Natural killer cell treated with Interleukin-12 subunit alpha and Interleukin-12 subunit beta and Interleukin-15 and Interleukin-18, amount 100 ng/mL, for 72 hours (primary cell): ENCODE data around the gene DPEP2NB. TPM values are rescaled to one million over a fixed set of nuclear protein-coding genes. Genes with fewer than 3 reads are reported as not detected.

Experiments
- ATAC-seq, 2 donors: fragments of 150-1000 bp; cut with Tn5 transposase in 1 of 2; sonication (Bioruptor Pico), chemical (Tn5 transposase) in 1 of 2; 2 replicates each; pipeline ENCODE4 v1.10.0; 2021
- DNase-seq: peaks from one replicate; pipeline ENCODE4 v3.0.0; 2022; ENCODE audit warnings: low spot score
- H3K27ac Mint-ChIP-seq, 2 donors: 1 replicate in 1 of 2; 2 replicates in 1 of 2; pipeline ENCODE4 v1.8.0; 2022; ENCODE audit warnings: mixed read lengths in 2 of 2, mild to moderate bottlenecking in 1 of 2, moderate library complexity in 1 of 2
- H3K27me3 Mint-ChIP-seq, 2 donors: 1 replicate in 1 of 2; 2 replicates in 1 of 2; pipeline ENCODE4 v1.8.0; 2022; ENCODE audit warnings: mixed read lengths in 2 of 2
- H3K36me3 Mint-ChIP-seq: one replicate; pipeline ENCODE4 v1.8.0; 2022; ENCODE audit warnings: mixed read lengths
- H3K4me1 Mint-ChIP-seq, 2 donors: 1 replicate in 1 of 2; 2 replicates in 1 of 2; pipeline ENCODE4 v1.8.0; 2022; ENCODE audit warnings: low read depth in 2 of 2, mixed read lengths in 2 of 2, mild to moderate bottlenecking in 1 of 2
- H3K4me3 Mint-ChIP-seq: one replicate; pipeline ENCODE4 v1.8.0; 2022; ENCODE audit warnings: mixed read lengths
- H3K9me3 Mint-ChIP-seq: 2 replicates; pipeline ENCODE4 v1.8.0; 2022; ENCODE audit warnings: mixed read lengths
- total RNA-seq, 2 donors: library from RNA; stranded (reverse); gene quantifications; one replicate each; pipeline ENCODE4 v1.2.3, GENCODE V29; 2022

Gene DPEP2NB
- total RNA-seq, 2 donors from 2014 or later, result not detected

GRCh38 chr16:67968400-67969253, 47.1 kb downstream of the DPEP2NB start, which contains the start of gene SLC12A4:
SLC12A4 (minus strand) TSS chr16:67968637; CDS start chr16:67968553, 84 bp downstream.
- Mint-ChIP-seq H3K36me3 (no peaks in the 10 kb centered on the region), H3K27ac (peak within 1 kb of the TSS; percentile 89 to 95), H3K4me3 (peak within 1 kb of the TSS; percentile 97), H3K9me3 (no peaks in the 10 kb centered on the region), H3K27me3 (no peaks in the 10 kb centered on the region), H3K4me1 (peaks cover 13 to 21% of the 10 kb centered on the region in 2 donors)
- ATAC-seq, result peak; percentile 94 to 96
- DNase-seq, result peak; percentile 92

GRCh38 chr16:67967958-67968399, 47.7 kb downstream of the DPEP2NB start:
- no peaks in the 10 kb centered on the region for H3K27me3 Mint-ChIP-seq
- peak overlapping the region; percentile 97 for H3K4me3 Mint-ChIP-seq
- H3K36me3 Mint-ChIP-seq, result no peaks in the 10 kb centered on the region
- H3K9me3 Mint-ChIP-seq, result no peaks in the 10 kb centered on the region
- peak overlapping the region; percentile 85 to 89 for H3K27ac Mint-ChIP-seq
- ATAC-seq, result peak; percentile 25 to 40
- H3K4me1 Mint-ChIP-seq, result peaks cover 14 to 21% of the 10 kb centered on the region in 2 donors
- DNase-seq, result no peak

DNA sequence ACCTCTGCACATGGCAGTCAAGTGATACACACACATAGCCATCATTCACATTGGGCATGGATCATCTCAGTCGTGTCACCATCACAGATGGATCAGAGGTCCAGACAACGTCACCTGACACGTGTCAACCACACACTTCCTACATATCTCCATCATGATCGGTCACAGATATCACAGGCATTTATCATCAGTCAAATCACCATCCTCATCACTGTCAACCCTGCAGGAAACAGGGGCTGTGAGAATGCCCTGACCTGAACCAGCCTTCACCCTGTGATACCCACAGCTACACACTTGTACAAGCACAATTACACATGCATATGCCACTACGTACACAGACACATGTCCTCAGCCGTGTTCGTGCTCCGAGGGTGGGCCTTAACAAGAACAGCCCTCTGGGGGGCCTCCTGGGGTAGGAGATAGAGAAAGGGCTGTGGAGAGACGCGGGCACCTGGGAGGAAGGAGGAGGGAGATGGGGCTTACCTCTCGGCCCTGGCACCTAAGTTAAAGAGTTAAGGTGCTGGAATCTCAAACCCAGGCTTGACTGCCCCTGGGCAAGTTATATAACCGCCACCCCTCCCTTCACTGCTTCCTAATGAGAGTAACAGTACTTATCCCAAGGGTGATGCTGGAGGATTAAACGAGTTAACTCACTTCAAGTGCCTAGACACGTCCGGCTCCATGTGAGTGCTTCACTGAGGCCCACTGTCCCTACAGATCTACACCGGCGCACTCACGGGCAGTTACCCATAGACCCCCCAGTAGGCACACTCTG, 48.3 kb downstream of the DPEP2NB start:
- peaks cover 17 to 21% of the 10 kb centered on the region in 2 donors for H3K4me1 Mint-ChIP-seq
- no peaks in the 10 kb centered on the region for H3K9me3 Mint-ChIP-seq
- H3K36me3 Mint-ChIP-seq, result peaks cover 6% of the 10 kb centered on the region
- H3K27ac Mint-ChIP-seq, result peak overlapping the region; percentile 85 to 89
- ATAC-seq (peak in 1 of 2 donors; percentile 58), DNase-seq (no peak)
- peak overlapping the region; percentile 97 for H3K4me3 Mint-ChIP-seq
- no peaks in the 10 kb centered on the region for H3K27me3 Mint-ChIP-seq

DNA sequence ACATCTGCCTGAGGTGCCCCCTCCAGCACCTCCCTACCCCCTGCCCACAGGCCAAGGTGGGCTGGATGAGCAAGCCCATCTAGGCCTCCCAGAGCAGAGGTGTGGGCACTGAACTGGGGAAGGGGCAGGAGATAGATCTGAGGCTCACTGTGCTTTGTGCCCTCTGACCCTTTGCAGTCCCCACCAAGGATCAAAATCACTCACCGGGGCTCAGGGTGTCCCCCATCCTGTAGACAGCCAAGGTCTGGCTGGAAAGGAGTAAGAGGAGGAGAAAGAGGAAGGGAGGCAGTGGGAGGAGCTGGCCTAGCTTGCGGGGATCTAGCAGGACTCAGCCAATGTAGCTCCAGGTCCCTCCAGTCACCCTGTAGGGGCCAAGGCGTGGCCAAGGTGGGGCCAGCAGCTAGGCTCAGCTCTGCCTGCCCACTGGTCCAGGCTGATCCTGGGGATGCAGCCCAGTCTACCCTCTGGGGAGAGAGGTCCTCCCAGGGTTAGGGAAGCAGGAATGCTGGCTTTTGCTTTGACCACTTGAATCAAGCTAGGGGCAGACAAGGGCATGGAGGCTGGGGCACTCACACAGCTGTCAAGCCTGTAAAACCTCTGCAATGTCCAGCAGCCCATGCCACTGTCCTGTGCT, 49.0 kb downstream of the DPEP2NB start:
- peak overlapping the region; percentile 85 to 89 for H3K27ac Mint-ChIP-seq
- peaks cover 6% of the 10 kb centered on the region for H3K36me3 Mint-ChIP-seq
- peaks cover 17 to 21% of the 10 kb centered on the region in 2 donors for H3K4me1 Mint-ChIP-seq

DNA sequence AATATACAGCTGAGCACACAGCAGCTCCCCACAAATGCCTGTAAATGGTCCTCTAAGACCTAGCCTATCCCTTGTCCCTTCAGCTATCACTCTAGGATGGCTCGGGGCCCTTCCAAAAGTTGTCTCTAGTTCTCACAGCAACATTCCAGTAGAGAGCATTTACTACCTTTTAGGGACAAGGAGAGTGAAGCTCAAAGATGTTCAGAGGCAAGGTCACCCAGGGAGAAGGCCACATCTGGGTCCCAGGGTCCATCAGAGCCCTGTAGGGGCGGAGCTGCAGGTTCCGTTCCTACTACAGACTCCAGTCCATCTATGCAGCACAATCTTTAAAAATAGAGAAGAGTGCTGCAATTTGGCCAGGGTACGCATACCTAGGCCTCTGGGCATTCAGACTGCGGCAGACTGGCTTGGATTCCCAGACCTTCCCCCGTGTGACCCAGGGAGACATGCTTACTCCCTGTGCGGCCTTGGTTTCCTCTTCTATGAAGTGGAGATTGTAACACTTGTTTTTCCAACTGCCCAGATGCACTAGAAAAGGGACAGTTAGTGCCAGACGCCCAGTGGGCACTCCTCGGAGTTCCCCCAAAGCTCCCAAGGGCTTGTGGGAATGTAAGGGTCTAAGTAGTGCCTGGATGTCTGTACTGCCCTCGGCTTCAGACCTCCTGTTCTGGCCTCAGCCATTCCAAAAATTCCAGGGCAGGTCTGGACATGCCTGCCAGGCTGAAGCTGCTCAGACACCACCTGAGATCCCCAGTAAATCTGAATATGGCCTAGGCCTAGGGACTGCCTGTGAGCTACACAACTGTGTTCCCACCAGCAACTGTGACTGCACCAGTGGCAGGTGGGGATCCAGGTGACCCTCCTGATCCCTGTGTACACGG, 49.8 kb downstream of the DPEP2NB start:
- Mint-ChIP-seq H3K36me3 (peaks cover 6% of the 10 kb centered on the region), H3K27me3 (no peaks in the 10 kb centered on the region), H3K9me3 (no peaks in the 10 kb centered on the region), H3K4me1 (peaks cover 17 to 21% of the 10 kb centered on the region in 2 donors), H3K27ac (peak overlapping the region in 1 of 2 donors; percentile 49), H3K4me3 (no peak overlapping the region)
- DNase-seq (no peak), ATAC-seq (no peak)

More for the DNA sequence above, 49.0 kb downstream of the DPEP2NB start:
- Mint-ChIP-seq H3K4me3 (peak overlapping the region; percentile 97), H3K27me3 (no peaks in the 10 kb centered on the region), H3K9me3 (no peaks in the 10 kb centered on the region)
- DNase-seq, result no peak
- ATAC-seq, result no peak

- no peak for DNase-seq
- Mint-ChIP-seq H3K27me3 (no peaks in the 10 kb centered on the region), H3K4me1 (peaks cover 17 to 18% of the 10 kb centered on the region in 2 donors), H3K4me3 (no peak overlapping the region), H3K27ac (no peak overlapping the region), H3K9me3 (no peaks in the 10 kb centered on the region), H3K36me3 (peaks cover 6% of the 10 kb centered on the region)
- no peak for ATAC-seq
These were observed 51.1 kb downstream of the DPEP2NB start for GRCh38 chr16:67964477-67965131.

GRCh38 chr16:67963662-67964321, 51.9 kb downstream of the DPEP2NB start:
- H3K27ac Mint-ChIP-seq, result no peak overlapping the region
- H3K4me3 Mint-ChIP-seq, result no peak overlapping the region
- H3K27me3 Mint-ChIP-seq, result no peaks in the 10 kb centered on the region
- ATAC-seq (no peak), DNase-seq (no peak)
- peaks cover 6% of the 10 kb centered on the region for H3K36me3 Mint-ChIP-seq
- H3K4me1 Mint-ChIP-seq, result peaks cover 11 to 13% of the 10 kb centered on the region in 2 donors
- H3K9me3 Mint-ChIP-seq, result no peaks in the 10 kb centered on the region

Other genes starting within 250 kb of the DPEP2NB start
- gene RANBP10, start 209.4 kb downstream of the DPEP2NB start, total RNA-seq, result 10 to 100 TPM; 28.0 to 31.0 TPM
- gene TSNAXIP1, start 209.0 kb downstream of the DPEP2NB start, total RNA-seq, result 1 to 10 TPM in 1 of 2 donors, under 1 TPM in 1; 0.24 to 1.1 TPM
- gene THAP11, start 173.6 kb downstream of the DPEP2NB start, total RNA-seq, result 10 to 100 TPM; 30.5 to 45.9 TPM
- gene NUTF2, start 169.0 kb downstream of the DPEP2NB start, total RNA-seq, result 100 to 1,000 TPM; 114 to 124 TPM
- gene CENPT, start 168.2 kb downstream of the DPEP2NB start, total RNA-seq, result 10 to 100 TPM; 51.6 to 83.7 TPM
- gene EDC4, start 142.9 kb downstream of the DPEP2NB start, total RNA-seq, result 100 to 1,000 TPM; 100 to 151 TPM
- gene NRN1L, start 131.0 kb downstream of the DPEP2NB start, total RNA-seq, result 1 to 10 TPM in 1 of 2 donors, not detected in 1; 1.2 TPM
- 10 to 100 TPM; 15.4 to 20.1 TPM for gene PSKH1, start 122.7 kb downstream of the DPEP2NB start, total RNA-seq
- 10 to 100 TPM in 1 of 2 donors, 1 to 10 TPM in 1; 8.4 to 15.6 TPM for gene CTRL, start 84.0 kb downstream of the DPEP2NB start, total RNA-seq
- gene PSMB10, start 79.1 kb downstream of the DPEP2NB start, total RNA-seq, result 100 to 1,000 TPM; 259 to 316 TPM
- gene LCAT, start 71.8 kb downstream of the DPEP2NB start, total RNA-seq, result 10 to 100 TPM; 11.4 to 44.7 TPM
- 10 to 100 TPM; 32.9 to 84.4 TPM for gene SLC12A4, start 47.3 kb downstream of the DPEP2NB start, total RNA-seq
- not detected for gene DPEP3, start 35.4 kb downstream of the DPEP2NB start, total RNA-seq
- 1 to 10 TPM; 2.2 to 2.3 TPM for gene DPEP2, start 16.4 kb downstream of the DPEP2NB start, total RNA-seq
- gene DDX28, start 7.3 kb upstream of the DPEP2NB start, total RNA-seq, result 10 to 100 TPM; 16.2 to 20.1 TPM
- gene DUS2, start 7.4 kb upstream of the DPEP2NB start, total RNA-seq, result 10 to 100 TPM; 23.3 to 43.5 TPM
- 100 to 1,000 TPM in 1 of 2 donors, 10 to 100 TPM in 1; 91.9 to 131 TPM for gene NFATC3, start 69.5 kb upstream of the DPEP2NB start, total RNA-seq
- gene ESRP2, start 220.2 kb upstream of the DPEP2NB start, total RNA-seq, result under 1 TPM in 1 of 2 donors, not detected in 1; 0.12 TPM
- gene PLA2G15, start 229.5 kb upstream of the DPEP2NB start, total RNA-seq, result 10 to 100 TPM; 11.6 to 11.8 TPM
- gene SLC7A6, start 248.6 kb upstream of the DPEP2NB start, total RNA-seq, result 100 to 1,000 TPM in 1 of 2 donors, 10 to 100 TPM in 1; 56.2 to 111 TPM